Endothelial cell (in vitro differentiated cells): ENCODE results near the gene LAGE3. TPM values are rescaled to one million over a fixed set of nuclear protein-coding genes. Genes with fewer than 3 reads are reported as not detected.

ENCODE experiments used
- DNase-seq: peaks from one replicate; pipeline ENCODE4 v3.0.0; 2021; ENCODE audit warnings: low spot score
- H3K27ac Mint-ChIP-seq: one replicate; pipeline ENCODE4 v1.8.0; 2021; ENCODE audit warnings: mixed read lengths, inconsistent platforms; ENCODE audit not compliant: unreplicated experiment
- H3K27me3 Mint-ChIP-seq: one replicate; pipeline ENCODE4 v1.8.0; 2021; ENCODE audit warnings: mild to moderate bottlenecking, moderate library complexity, mixed read lengths, inconsistent platforms; ENCODE audit not compliant: unreplicated experiment
- H3K36me3 Mint-ChIP-seq: one replicate; pipeline ENCODE4 v1.8.0; 2021; ENCODE audit warnings: mild to moderate bottlenecking, low read depth, mixed read lengths, inconsistent platforms; ENCODE audit not compliant: unreplicated experiment
- H3K4me1 Mint-ChIP-seq: one replicate; pipeline ENCODE4 v1.8.0; 2021; ENCODE audit warnings: mild to moderate bottlenecking, mixed read lengths, inconsistent platforms; ENCODE audit not compliant: unreplicated experiment
- H3K4me3 Mint-ChIP-seq: one replicate; pipeline ENCODE4 v1.8.0; 2021; ENCODE audit warnings: mild to moderate bottlenecking, mixed read lengths, inconsistent platforms; ENCODE audit not compliant: unreplicated experiment
- H3K9me3 Mint-ChIP-seq: one replicate; pipeline ENCODE4 v1.8.0; 2021; ENCODE audit warnings: mixed read lengths, inconsistent platforms; ENCODE audit not compliant: unreplicated experiment
- total RNA-seq: library from RNA; stranded (reverse); fragmentation: NEBNext Ultra II Directional; extraction: Animal tissue kit (Norgen Biotek cat#: 25700); gene quantifications from one replicate; pipeline ENCODE4 v1.2.1, GENCODE V29; 2021; ENCODE audit not compliant: unreplicated experiment
- TF ChIP-seq, protein P1 (sequence below): fragments of 200-600 bp; sonication (generic); IDR thresholded peaks from one replicate; pipeline ENCODE4 v1.5.0; 2021; ENCODE audit warnings: antibody characterized with exemption; ENCODE audit not compliant: unreplicated experiment

Gene LAGE3
- total RNA-seq, 1 donor from 2014 or later = 18.4 TPM

DNA sequence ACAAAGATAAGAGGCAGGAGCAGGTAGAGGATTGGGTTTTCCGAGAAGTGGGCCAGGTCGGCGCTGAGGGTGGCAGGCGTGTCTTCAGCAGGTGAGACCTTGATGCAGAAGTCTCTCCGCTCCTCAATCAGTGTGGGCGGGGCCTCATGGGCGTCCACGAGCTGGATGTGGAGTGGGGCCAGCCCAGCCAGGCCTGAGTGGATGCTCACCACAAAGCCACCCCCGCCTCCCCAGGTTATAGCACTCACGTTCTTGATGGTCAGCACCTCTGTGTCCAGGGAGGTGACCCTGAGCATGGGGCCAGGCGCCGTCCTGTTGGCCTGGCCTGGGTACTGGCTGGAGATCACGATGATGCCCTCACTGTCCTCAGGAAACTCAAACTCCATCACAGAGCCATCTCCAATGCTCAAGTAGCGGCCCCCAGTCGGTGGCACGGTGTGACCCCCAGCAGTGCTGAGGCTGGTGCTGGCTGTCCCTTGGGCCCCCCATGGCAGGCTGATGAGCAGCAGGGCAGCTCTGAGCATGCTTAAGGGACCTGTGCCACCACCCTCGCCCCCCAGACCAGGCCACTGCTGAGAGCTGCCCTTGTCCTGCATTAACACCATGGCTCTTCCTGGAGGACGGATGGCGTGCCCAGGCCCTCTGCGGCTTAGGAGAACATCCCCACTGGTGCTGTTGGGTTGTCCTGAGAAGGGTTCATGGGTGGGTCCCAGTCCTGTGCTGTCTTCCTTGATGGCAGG is 9.4 kb upstream of the LAGE3 start:
- H3K4me1 Mint-ChIP-seq = peaks cover 4% of the 10 kb centered on the region
- H3K9me3 Mint-ChIP-seq = no peaks in the 10 kb centered on the region
- no peak for DNase-seq
- TF ChIP-seq, protein P1, sequence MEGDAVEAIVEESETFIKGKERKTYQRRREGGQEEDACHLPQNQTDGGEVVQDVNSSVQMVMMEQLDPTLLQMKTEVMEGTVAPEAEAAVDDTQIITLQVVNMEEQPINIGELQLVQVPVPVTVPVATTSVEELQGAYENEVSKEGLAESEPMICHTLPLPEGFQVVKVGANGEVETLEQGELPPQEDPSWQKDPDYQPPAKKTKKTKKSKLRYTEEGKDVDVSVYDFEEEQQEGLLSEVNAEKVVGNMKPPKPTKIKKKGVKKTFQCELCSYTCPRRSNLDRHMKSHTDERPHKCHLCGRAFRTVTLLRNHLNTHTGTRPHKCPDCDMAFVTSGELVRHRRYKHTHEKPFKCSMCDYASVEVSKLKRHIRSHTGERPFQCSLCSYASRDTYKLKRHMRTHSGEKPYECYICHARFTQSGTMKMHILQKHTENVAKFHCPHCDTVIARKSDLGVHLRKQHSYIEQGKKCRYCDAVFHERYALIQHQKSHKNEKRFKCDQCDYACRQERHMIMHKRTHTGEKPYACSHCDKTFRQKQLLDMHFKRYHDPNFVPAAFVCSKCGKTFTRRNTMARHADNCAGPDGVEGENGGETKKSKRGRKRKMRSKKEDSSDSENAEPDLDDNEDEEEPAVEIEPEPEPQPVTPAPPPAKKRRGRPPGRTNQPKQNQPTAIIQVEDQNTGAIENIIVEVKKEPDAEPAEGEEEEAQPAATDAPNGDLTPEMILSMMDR = no peak
- H3K27ac Mint-ChIP-seq = no peak overlapping the region
- peaks cover 2% of the 10 kb centered on the region for H3K27me3 Mint-ChIP-seq
- H3K36me3 Mint-ChIP-seq = peaks cover 4% of the 10 kb centered on the region
- no peak overlapping the region for H3K4me3 Mint-ChIP-seq

DNA sequence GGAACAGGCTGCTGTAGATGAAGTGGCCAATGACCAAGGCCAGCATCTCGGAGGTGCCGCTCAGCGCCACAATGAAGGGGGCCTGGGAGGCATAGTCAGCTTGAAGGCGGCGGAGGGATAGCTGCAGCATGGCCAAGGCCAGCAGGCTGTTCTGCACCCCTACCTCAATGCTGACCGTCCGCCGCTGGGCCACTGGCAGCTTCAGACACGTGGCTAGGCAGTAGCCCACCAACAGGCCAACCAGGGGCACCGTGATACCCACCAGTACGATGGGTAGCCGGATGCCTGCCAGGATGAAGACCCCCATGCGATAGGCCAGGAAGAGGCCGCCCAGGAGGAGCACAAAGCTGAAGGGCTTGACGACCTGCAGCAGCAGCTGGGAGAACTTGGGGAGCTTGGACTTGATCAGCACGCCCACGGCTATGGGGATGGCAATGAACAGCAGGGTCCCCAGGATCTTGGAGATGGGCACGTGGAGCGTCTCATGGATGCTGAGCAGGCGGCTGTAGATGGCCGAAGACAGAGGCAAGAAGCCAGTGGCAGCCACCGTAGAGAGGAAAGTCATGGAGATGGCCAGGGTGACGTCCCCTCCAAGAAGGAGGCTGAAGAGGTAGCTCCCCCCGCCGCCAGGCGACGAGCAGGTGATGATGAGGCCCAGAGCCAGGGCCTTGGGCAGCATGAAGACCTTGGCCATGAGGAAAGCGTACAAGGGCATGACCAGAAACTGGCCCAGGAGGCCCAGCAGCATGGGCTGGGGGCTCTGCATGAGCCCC is 8.6 kb upstream of the LAGE3 start:
- no peak overlapping the region for H3K4me3 Mint-ChIP-seq
- peaks cover 2% of the 10 kb centered on the region for H3K27me3 Mint-ChIP-seq
- H3K36me3 Mint-ChIP-seq = peaks cover 4% of the 10 kb centered on the region
- TF ChIP-seq, protein P1 = no peak
- no peak for DNase-seq
- H3K9me3 Mint-ChIP-seq = no peaks in the 10 kb centered on the region
- no peak overlapping the region for H3K27ac Mint-ChIP-seq
- peaks cover 7% of the 10 kb centered on the region for H3K4me1 Mint-ChIP-seq

DNA sequence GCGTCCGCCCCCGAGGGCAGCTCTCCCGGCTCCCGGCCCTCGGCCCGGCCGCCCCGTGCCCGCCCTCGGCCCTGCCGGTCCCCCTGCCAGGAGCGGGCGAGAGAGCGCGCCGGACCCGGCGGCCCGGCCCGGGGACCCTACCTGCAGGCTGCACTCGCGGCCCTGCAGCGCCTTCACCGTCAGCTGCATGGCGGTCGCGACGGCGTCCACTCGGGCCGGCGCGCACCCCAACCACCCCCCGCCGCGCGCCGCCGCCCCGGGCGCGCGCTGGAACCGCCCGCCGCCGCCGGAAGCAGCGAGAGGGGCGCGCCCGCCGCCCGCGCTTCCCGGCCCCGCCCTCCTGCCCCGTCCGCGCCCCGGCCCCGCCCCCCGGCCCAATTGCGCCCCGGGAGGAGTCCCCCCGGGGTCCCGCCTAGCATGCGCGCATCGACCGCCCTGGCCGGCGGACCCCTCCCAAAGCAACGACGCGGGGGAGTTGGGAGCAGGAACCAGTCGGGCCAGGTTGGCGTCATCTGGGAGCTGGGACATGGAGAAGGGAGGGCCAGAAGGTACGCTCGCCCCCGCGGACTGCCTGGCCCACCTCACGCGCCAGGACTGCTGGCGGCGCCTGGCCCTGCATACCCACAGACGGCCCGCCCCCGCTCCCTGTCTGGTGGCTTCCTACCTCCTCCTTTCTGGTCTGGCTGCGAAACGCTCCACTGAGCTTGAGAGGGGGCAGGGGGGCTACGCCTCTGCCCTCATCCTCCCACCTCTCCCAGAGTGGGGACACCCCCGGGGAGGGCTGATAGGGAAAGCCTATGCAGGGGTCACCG is 7.5 kb upstream of the LAGE3 start, which contains the start of gene UBL4A:
Gene UBL4A, minus strand, starts transcription at position 220 of the 812 bp plus-strand sequence. Its CDS starts 31 bp downstream, at position 189.
- H3K4me3 Mint-ChIP-seq = peak within 1 kb of the TSS; percentile 71
- peaks cover 4% of the 10 kb centered on the region for H3K36me3 Mint-ChIP-seq
- no peaks in the 10 kb centered on the region for H3K9me3 Mint-ChIP-seq
- H3K27me3 Mint-ChIP-seq = peaks cover 2% of the 10 kb centered on the region
- H3K4me1 Mint-ChIP-seq = peaks cover 7% of the 10 kb centered on the region
- TF ChIP-seq, protein P1 = no peak
- H3K27ac Mint-ChIP-seq = no peak within 1 kb of the TSS
- DNase-seq = peak; percentile 10

DNA sequence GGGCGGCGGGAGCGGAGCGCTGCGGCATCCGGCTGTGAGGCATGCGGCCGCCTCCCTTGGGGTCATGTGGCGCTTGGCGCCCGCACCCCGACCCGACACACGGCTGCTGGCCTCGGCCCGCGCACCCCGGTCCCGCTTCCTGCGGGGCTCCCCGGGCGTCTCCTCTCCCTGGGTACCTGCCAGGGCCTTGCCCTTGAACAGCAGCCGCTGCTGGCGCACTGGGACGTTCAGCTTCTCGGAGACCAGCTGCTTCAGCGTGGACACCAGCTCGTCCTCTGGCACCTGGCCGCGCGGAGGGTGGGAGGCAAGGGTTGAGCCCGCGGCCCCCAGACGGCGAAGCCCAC is 6.9 kb upstream of the LAGE3 start:
- Mint-ChIP-seq H3K36me3 (peaks cover 4% of the 10 kb centered on the region), H3K27me3 (peaks cover 2% of the 10 kb centered on the region), H3K4me3 (no peak overlapping the region), H3K9me3 (no peaks in the 10 kb centered on the region), H3K27ac (no peak overlapping the region), H3K4me1 (peaks cover 7% of the 10 kb centered on the region)
- no peak for DNase-seq
- TF ChIP-seq, protein P1 = no peak
